NT2/D1 (cell line): ENCODE data around the gene HRH3.

Experiments
- DNase-seq: peaks from one replicate; pipeline ENCODE4 v3.0.0-alpha.2; 2011; ENCODE audit warnings: low read depth, low spot score
- H3K27me3 ChIP-seq: 2 replicates; pipeline ENCODE4 v1.6.0; 2011; ENCODE audit warnings: mild to moderate bottlenecking; ENCODE audit not compliant: insufficient read length, insufficient read depth
- H3K36me3 ChIP-seq: 2 replicates; pipeline ENCODE4 v1.6.1; 2011; ENCODE audit warnings: mild to moderate bottlenecking, low read length, mixed read lengths; ENCODE audit not compliant: insufficient read depth, insufficient read length
- H3K4me1 ChIP-seq: 2 replicates; pipeline ENCODE4 v1.5.1; 2011; ENCODE audit not compliant: insufficient read depth, insufficient read length
- H3K4me3 ChIP-seq: 2 replicates; pipeline ENCODE4 v1.5.1; 2011; ENCODE audit warnings: low read depth; ENCODE audit not compliant: insufficient read length
- H3K9ac ChIP-seq: 2 replicates; pipeline ENCODE4 v1.6.0; 2011; ENCODE audit warnings: low read depth; ENCODE audit not compliant: insufficient read length
- H3K9me3 ChIP-seq: 2 replicates; pipeline ENCODE4 v1.5.1; 2011; ENCODE audit warnings: mild to moderate bottlenecking, low read length; ENCODE audit not compliant: insufficient read depth
- SUZ12 ChIP-seq: IDR thresholded peaks from 2 replicates; pipeline ENCODE4 v1.6.1; 2011; ENCODE audit not compliant: insufficient read length, insufficient read depth; ENCODE audit errors: extremely low read depth
- YY1 ChIP-seq: IDR thresholded peaks from 2 replicates; pipeline ENCODE4 v1.6.1; 2011; ENCODE audit not compliant: insufficient read length, insufficient read depth
- ZNF274 ChIP-seq: IDR thresholded peaks from 2 replicates; pipeline ENCODE4 v1.6.1; 2011; ENCODE audit warnings: mild to moderate bottlenecking, low read depth, low read length

HRH3 gene

DNA sequence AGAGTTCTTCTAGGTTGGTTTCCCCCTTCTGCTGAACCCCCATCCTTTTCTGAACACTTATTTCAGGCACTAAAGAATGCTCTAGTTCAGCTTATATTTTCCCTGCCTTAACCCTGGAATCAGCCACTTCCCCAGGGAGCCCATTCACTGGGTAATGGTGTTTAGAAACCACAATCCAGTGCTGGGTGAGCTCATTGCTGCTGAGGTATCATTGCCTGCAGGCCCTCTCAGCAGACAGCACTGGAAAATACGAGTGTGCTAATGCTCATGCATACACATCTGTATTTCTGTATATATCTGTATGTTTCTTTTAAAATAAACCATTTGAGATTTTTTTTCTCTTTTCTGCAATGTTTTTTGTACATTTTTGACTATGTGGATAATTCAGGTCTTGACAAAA, 45.3 kb upstream of the HRH3 start:
- no peak overlapping the region for H3K9ac ChIP-seq
- no peak overlapping the region for H3K4me3 ChIP-seq
- no peak for DNase-seq
- peaks cover 13% of the 10 kb centered on the region for H3K4me1 ChIP-seq
- H3K27me3 ChIP-seq, result no peaks in the 10 kb centered on the region
- TF ChIP-seq ZNF274 (no peak), YY1 (no peak), SUZ12 (no peak)
- peaks cover 25% of the 10 kb centered on the region for H3K9me3 ChIP-seq
- peaks cover 62% of the 10 kb centered on the region for H3K36me3 ChIP-seq

- Histone ChIP-seq H3K36me3 (peaks cover 72% of the 10 kb centered on the region), H3K27me3 (no peaks in the 10 kb centered on the region), H3K4me3 (no peak overlapping the region), H3K9ac (no peak overlapping the region), H3K4me1 (peaks cover 8% of the 10 kb centered on the region), H3K9me3 (peaks cover 25% of the 10 kb centered on the region)
- TF ChIP-seq YY1 (no peak), SUZ12 (no peak), ZNF274 (no peak)
- no peak for DNase-seq
Observed at GRCh38 chr20:62263396-62263795, 43.3 kb upstream of the HRH3 start.

DNA sequence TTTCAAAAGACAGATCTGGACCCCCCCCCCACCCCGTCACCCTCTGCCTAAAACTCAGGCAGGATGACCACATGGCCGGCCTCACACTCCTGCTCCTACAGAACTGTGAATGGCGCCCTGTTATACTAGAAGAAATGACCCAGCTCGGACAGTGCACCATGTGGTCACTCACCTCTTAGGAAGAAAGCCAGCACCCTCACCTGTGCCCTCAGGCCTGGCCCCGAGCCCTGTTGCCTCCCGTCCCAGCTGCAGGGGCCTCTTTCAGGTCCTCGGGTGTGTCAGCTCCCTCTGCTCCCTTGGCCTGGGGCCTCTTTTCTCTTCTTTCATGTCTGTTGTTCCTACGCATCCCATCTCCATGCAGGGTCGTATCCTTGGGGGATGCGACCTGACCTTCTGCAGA, 42.0 kb upstream of the HRH3 start:
- Histone ChIP-seq H3K27me3 (no peaks in the 10 kb centered on the region), H3K9me3 (peaks cover 25% of the 10 kb centered on the region), H3K9ac (no peak overlapping the region), H3K36me3 (peaks cover 74% of the 10 kb centered on the region), H3K4me3 (no peak overlapping the region), H3K4me1 (peaks cover 3% of the 10 kb centered on the region)
- no peak for DNase-seq
- TF ChIP-seq SUZ12, result no peak
- no peak for TF ChIP-seq ZNF274
- TF ChIP-seq YY1, result no peak

GRCh38 chr20:62259294-62259565, 39.2 kb upstream of the HRH3 start:
- no peak overlapping the region for H3K4me3 ChIP-seq
- peaks cover 3% of the 10 kb centered on the region; the same call in 1 of the 2 replicates for H3K9me3 ChIP-seq
- H3K27me3 ChIP-seq, result no peaks in the 10 kb centered on the region
- H3K36me3 ChIP-seq, result peaks cover 63% of the 10 kb centered on the region
- no peak overlapping the region for H3K9ac ChIP-seq
- TF ChIP-seq YY1 (no peak), SUZ12 (no peak), ZNF274 (no peak)
- H3K4me1 ChIP-seq, result peaks cover 3% of the 10 kb centered on the region
- DNase-seq, result no peak

GRCh38 chr20:62258499-62259293, 38.6 kb upstream of the HRH3 start:
- peaks cover 59% of the 10 kb centered on the region for H3K36me3 ChIP-seq
- H3K9me3 ChIP-seq, result no peaks in the 10 kb centered on the region
- H3K9ac ChIP-seq, result no peak overlapping the region
- H3K4me1 ChIP-seq, result peaks cover 6% of the 10 kb centered on the region
- DNase-seq, result no peak
- H3K27me3 ChIP-seq, result no peaks in the 10 kb centered on the region
- TF ChIP-seq ZNF274 (no peak), SUZ12 (no peak), YY1 (no peak)
- no peak overlapping the region for H3K4me3 ChIP-seq

GRCh38 chr20:62255976-62256375, 35.9 kb upstream of the HRH3 start:
- H3K9ac ChIP-seq, result no peak overlapping the region
- H3K9me3 ChIP-seq, result no peaks in the 10 kb centered on the region
- peaks cover 32% of the 10 kb centered on the region for H3K36me3 ChIP-seq
- no peak for DNase-seq
- TF ChIP-seq ZNF274 (no peak), YY1 (no peak), SUZ12 (no peak)
- H3K27me3 ChIP-seq, result no peaks in the 10 kb centered on the region
- H3K4me3 ChIP-seq, result no peak overlapping the region
- H3K4me1 ChIP-seq, result peaks cover 10% of the 10 kb centered on the region

GRCh38 chr20:62254021-62254724, 34.1 kb upstream of the HRH3 start:
- TF ChIP-seq ZNF274 (no peak), YY1 (no peak), SUZ12 (no peak)
- H3K9me3 ChIP-seq, result no peaks in the 10 kb centered on the region
- peaks cover 10% of the 10 kb centered on the region for H3K4me1 ChIP-seq
- H3K4me3 ChIP-seq, result no peak overlapping the region
- H3K36me3 ChIP-seq, result peaks cover 16% of the 10 kb centered on the region
- no peak for DNase-seq
- H3K27me3 ChIP-seq, result no peaks in the 10 kb centered on the region
- H3K9ac ChIP-seq, result peak overlapping the region; percentile 18

DNA sequence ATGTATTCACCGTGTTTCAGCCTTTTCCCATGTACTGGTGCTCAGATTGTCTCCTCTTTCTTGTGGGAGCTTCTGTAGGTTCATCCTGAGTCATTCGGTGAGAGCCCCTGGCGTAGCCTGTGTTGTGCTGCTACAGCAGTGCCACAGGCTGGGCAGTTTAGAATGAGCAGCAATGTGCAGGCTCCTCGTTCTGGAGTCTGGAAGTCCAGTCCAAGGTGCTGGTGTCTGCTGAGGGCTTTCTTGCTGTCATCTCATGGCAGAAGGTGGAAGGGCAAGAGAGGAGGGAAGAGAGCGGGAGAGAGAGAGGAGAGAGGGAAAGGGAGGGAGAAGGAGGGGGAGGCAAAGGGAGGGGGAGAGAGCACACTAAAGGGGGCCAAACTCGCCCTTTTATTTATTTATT, 33.3 kb upstream of the HRH3 start:
- H3K9me3 ChIP-seq, result no peaks in the 10 kb centered on the region
- DNase-seq, result no peak
- no peaks in the 10 kb centered on the region for H3K27me3 ChIP-seq
- H3K4me1 ChIP-seq, result peaks cover 7% of the 10 kb centered on the region
- no peak for TF ChIP-seq YY1
- TF ChIP-seq SUZ12, result no peak
- no peak overlapping the region for H3K4me3 ChIP-seq
- no peak overlapping the region for H3K9ac ChIP-seq
- peaks cover 16% of the 10 kb centered on the region for H3K36me3 ChIP-seq
